GM19099 (cell line): ENCODE data around the gene GPR35.

Source experiments
- POLR2A ChIP-seq: IDR thresholded peaks from 3 replicates; pipeline ENCODE4 v1.6.1; 2011; ENCODE audit warnings: low read depth; ENCODE audit not compliant: insufficient read length; ENCODE audit errors: extremely low read depth

GPR35 gene

DNA sequence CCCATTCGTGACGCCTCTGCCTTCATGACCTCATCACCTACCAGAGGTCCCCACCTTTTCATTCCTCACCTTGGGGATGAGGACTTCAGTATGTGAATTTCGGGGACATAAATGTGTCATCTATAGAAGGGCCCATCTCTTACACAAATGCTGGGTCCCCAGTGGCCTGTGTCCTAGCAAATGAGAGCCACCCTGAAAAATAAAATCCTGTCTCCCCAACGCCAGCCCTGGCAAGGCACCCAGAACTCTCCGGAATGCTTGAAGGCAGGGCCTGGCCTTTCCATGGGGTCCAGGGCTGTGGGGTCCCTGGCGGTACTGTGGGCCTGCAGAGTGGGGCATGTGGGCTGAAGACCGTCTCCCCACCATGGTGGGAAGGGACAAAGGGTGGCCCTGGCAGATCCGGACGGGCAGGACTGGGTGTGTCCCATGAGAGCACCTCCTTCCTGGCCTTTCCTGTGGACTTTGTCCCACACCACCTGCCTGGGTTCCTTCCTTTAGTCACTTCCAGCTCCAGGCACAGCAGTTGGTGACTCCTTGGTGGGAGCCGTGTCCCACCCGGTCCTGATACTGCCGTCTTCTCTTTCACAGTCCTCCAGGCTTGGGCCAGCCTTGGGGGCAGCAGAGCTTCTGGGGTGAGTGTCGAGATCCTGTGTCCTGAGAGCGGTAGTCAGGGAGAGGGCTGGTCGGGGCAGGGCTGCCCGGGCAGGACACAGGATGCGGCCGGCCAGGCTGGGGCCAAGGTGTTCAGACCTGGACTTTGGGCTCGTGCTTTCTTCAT lies 20.2 kb upstream of the GPR35 start:
- no peak for TF ChIP-seq POLR2A

DNA sequence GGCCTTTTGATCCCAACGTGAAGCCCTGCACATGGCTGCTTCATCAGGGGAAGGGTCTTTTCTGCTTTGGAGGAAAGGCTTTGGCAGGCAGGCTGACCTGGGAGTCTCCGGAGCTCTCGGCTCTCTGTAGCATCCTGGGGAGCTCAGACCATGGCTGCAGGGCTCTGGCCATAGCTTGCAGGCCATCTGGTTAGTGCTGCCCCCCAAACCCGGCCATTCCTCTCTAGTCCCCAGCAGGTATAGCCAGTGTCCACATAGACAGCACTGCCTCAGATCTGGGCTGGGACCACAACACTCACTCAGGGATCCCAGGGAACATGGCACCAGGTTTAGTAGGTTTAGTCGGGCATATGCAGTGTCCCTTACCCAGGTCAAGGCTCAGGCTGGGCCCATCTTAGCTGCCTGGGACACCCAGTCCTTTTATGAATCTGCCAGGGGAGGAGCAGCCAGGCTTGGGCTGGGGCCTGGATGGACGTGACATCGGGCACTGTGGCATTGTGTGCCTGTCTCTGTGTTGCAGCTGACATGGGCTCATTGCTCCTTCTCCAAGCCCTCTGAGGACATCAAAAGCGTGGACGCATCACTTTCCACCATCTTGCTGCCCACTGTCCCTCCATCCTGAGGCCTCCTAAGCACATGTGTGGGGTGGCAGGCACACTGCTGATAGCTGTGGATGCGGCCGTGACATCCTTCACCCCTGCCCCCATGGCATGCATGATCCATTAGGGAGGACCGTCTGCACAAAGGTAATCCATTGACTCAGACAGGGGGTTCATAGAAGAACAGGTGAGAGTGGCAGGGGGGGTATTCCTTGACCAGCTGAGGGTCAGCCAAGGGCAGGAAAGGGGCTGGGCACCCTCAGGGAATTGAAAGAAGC lies 19.2 kb upstream of the GPR35 start:
- no peak for TF ChIP-seq POLR2A

DNA sequence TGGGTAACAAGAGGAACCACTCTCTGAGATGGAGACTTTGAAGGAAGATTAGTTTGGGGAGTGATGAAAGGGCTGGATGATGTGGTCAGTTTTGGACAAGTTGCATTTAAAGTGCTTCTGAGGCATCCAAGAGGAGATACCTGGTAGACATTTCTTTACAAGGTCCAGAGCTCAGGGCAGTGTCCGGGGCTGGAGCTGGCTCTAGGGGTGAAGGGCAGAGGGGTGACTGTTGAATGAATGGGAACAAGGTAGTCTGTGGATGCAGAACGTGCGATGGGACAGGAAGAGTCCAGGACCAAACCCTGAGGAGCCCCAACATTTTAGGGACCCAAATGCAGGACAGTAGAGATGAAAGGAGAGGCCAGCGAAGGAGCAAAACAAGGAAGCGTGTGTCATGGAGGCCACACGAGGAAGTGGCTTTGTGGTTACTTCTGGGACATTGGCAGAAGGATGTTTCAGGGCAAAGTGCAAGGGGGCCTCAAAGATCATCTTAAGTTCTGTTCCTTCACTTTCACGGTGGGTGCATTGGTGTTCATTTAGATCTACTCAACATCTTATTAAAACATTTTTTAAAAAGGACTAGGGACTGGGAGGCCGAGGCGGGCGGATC lies 13.6 kb upstream of the GPR35 start:
- TF ChIP-seq POLR2A, result no peak

DNA sequence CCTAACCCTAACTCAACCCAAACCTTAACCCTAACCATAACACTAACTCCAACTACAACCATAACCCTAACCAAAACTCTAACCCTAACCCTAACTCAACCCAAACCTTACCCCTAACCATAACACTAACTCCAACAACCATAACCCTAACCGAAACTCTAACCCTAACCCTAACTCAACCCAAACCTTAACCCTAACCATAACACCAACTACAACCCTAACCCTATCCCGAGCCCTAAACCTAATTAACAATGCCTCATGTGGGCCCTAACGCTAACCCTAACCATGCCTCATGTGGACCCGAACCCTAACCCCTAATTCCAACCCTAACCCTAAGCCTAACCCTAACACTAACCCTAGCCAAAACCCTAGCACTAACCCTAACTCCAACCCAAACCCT lies 11.5 kb upstream of the GPR35 start:
- TF ChIP-seq POLR2A, result no peak

DNA sequence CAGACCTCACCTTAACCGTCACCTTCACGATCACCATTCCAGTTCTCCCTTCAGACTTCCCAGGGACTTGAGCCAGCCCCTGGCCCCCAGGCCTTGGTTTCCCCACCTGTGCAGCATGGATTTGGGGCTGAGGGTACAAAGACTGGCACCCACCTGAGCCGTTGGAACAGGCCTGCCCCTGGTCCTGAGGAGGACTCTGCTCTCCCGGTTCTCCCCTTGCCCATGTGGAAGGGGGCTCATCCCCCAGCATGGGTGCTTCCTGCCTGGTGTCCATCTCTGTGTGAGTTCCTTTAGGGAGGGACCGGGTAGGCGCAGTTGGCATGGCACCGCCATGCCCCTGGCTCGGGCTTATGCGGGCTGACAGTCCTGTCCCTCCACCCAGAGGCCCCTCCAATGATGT lies 10.9 kb upstream of the GPR35 start:
- TF ChIP-seq POLR2A, result no peak

DNA sequence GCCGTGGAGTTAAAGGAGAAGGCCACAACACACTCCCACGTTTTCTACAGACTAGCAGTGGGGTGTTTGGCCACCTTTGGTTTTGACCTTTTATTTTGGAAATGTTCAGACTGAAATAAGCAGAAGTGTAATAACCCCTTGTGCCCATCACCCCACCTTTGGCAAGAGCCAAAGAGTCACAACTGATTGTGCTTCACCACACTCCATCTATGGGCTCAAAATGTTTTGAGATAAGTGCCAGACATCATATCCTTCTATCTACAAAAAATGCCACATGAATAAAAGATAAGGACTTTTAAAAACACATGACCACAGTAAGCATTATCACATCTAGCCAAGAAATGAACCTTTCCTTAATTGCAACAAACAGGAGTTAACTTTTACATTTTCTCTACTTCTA lies 9.9 kb upstream of the GPR35 start:
- TF ChIP-seq POLR2A, result no peak

DNA sequence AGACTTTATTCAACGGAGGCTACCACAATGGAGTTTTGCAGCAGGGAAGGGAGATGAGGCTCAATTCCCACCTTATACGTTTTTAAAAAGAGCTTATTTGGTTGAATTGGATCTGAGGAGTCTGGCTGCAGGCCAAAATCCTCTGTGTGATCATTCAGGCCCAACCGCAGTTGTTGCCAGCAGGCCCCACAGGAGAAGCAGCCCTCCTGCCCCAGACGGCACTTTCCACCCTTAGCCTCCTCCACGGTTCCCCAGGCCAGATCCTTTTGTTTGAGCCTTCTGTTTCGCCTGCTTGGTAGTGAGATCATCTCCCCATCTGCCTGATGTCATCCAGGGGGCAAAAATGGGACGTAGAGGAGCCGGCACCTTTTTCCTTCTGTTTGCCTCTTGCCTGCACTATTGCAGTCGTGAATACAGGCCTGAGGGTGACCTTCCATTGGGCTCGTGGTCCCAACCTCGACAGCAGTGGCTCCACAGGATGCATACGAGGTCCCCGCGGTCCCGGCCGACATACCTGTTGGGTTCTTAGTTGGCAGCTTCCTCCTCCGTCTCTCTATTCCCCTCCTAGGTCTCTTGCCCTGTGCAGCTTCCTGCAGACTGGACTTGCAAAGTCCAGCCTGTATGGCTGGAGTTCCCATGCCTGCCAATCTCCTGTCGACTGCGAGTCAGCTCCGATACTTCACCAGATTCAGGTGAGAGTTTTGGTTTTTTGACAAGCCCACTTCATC lies 9.3 kb upstream of the GPR35 start:
- no peak for TF ChIP-seq POLR2A

GRCh38 chr2:240618776-240619175 lies 6.5 kb upstream of the GPR35 start:
- no peak for TF ChIP-seq POLR2A

DNA sequence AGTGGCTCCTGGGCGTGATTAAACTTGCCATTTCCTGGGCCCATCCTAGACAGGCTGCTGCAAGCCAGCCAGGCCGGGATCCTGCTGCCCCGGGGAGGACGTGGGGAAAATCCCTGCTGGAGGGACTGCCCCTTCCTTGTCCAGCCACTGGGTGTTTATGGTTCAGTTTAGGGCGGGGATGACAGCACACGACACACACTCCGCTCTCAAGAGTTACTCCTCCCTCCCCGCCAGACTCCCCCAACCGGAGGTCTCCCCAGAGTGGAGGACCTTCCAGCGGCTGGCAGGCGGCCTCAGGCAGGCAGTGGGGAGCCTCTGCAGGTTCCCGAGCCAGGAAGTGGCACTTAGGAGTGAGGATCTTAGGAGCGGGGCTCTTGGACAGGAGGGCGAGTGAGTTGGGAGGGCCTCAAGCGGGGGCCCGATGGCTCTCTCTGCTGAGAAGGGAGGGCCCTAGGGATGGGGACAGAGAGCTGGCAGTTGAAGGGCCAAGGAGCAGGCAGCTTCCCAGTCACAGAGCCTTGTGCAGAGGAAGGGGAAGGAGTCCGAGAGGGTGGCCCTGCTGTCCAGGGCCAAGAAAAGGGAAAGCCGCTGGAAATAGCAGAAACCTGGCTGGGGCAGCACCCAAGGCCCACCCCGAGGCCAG lies 5.7 kb upstream of the GPR35 start:
- no peak for TF ChIP-seq POLR2A

GRCh38 chr2:240620149-240620731 lies 5.0 kb upstream of the GPR35 start:
- TF ChIP-seq POLR2A, result no peak

GRCh38 chr2:240620859-240621258 lies 4.4 kb upstream of the GPR35 start:
- no peak for TF ChIP-seq POLR2A

GRCh38 chr2:240622060-240622411 lies 3.2 kb upstream of the GPR35 start:
- TF ChIP-seq POLR2A, result no peak

GRCh38 chr2:240622531-240623235 lies 2.6 kb upstream of the GPR35 start:
- TF ChIP-seq POLR2A, result no peak
